GM23338 (cell line): ENCODE results near the gene ANKS1B. TPM values are rescaled to one million over a fixed set of nuclear protein-coding genes. Genes with fewer than 3 reads are reported as not detected.

Experiments
- ATAC-seq: fragments of 200-7000 bp; cut with Tn5 transposase; 3 replicates; pipeline ENCODE4 v1.9.1; 2020
- DNase-seq: peaks from one replicate; pipeline ENCODE4 v3.0.0-alpha.2; 2015; ENCODE audit warnings: low spot score
- H2AFZ ChIP-seq: fragments of 200-600 bp; sonication (generic); 2 replicates; pipeline ENCODE4 v1.8.0; 2016; ENCODE audit warnings: antibody characterized with exemption, mild to moderate bottlenecking, moderate library complexity
- H3F3A ChIP-seq: fragments of 200-600 bp; sonication (generic); replicated peaks from 2 replicates; pipeline ENCODE4 v1.8.0; 2017; ENCODE audit warnings: antibody characterized with exemption, mixed run types, low read depth
- H3K27ac ChIP-seq: fragments of 200-600 bp; sonication (generic); 2 replicates; pipeline ENCODE4 v1.6.1; 2016; ENCODE audit warnings: low read depth
- H3K27me3 ChIP-seq: fragments of 200-600 bp; sonication (generic); 2 replicates; pipeline ENCODE4 v1.8.0; 2016; ENCODE audit warnings: mild to moderate bottlenecking, mixed run types, moderate library complexity; ENCODE audit not compliant: insufficient read depth
- H3K36me3 ChIP-seq: fragments of 200-600 bp; sonication (generic); 2 replicates; pipeline ENCODE4 v1.8.0; 2016; ENCODE audit warnings: mild to moderate bottlenecking; ENCODE audit not compliant: insufficient read depth
- H3K4me1 ChIP-seq: fragments of 200-600 bp; sonication (generic); 2 replicates; pipeline ENCODE4 v1.8.0; 2016; ENCODE audit warnings: mild to moderate bottlenecking, moderate library complexity; ENCODE audit not compliant: insufficient read depth
- H3K4me2 ChIP-seq: fragments of 200-600 bp; sonication (generic); 2 replicates; pipeline ENCODE4 v1.7.1; 2017; ENCODE audit warnings: mixed run types
- H3K4me3 ChIP-seq: fragments of 200-600 bp; sonication (generic); 2 replicates; pipeline ENCODE4 v1.6.1; 2016; ENCODE audit warnings: mixed run types
- H3K79me2 ChIP-seq: fragments of 200-600 bp; sonication (generic); replicated peaks from 2 replicates; pipeline ENCODE4 v1.8.0; 2017; ENCODE audit warnings: mild to moderate bottlenecking; ENCODE audit not compliant: insufficient read depth
- H3K9me2 ChIP-seq: fragments of 200-600 bp; sonication (generic); 2 replicates; pipeline ENCODE4 v1.8.0; 2017; ENCODE audit not compliant: insufficient read depth
- H4K20me1 ChIP-seq: fragments of 200-600 bp; sonication (generic); replicated peaks from 2 replicates; pipeline ENCODE4 v1.8.0; 2017; ENCODE audit warnings: mild to moderate bottlenecking; ENCODE audit not compliant: insufficient read depth
- H3K27ac Mint-ChIP-seq: 2 replicates; pipeline ENCODE4 v1.8.0; 2020; ENCODE audit warnings: inconsistent platforms, mild to moderate bottlenecking, moderate library complexity, mixed read lengths
- H3K27me3 Mint-ChIP-seq: 3 replicates; pipeline ENCODE4 v1.8.0; 2022; ENCODE audit warnings: low read depth, mild to moderate bottlenecking, moderate library complexity, mixed read lengths, inconsistent platforms; ENCODE audit not compliant: insufficient read depth, poor library complexity
- H3K36me3 Mint-ChIP-seq: 3 replicates; pipeline ENCODE4 v1.8.0; 2021; ENCODE audit warnings: low read depth, mild to moderate bottlenecking, inconsistent platforms, moderate library complexity, mixed read lengths
- H3K4me1 Mint-ChIP-seq: 3 replicates; pipeline ENCODE4 v1.8.0; 2020; ENCODE audit warnings: mild to moderate bottlenecking, inconsistent platforms, mixed read lengths
- H3K4me3 Mint-ChIP-seq: 3 replicates; pipeline ENCODE4 v1.8.0; 2021; ENCODE audit warnings: moderate library complexity, mild to moderate bottlenecking, inconsistent platforms, mixed read lengths
- H3K9me3 Mint-ChIP-seq: 3 replicates; pipeline ENCODE4 v1.8.0; 2020; ENCODE audit warnings: moderate library complexity, mild to moderate bottlenecking, inconsistent platforms, mixed read lengths
- CREB1 ChIP-seq: fragments of 250-450 bp; sonication (Bioruptor Pico); IDR thresholded peaks from 2 replicates; pipeline ENCODE4 v1.5.0; 2020; ENCODE audit warnings: low read depth, mild to moderate bottlenecking, moderate library complexity
- CTCF ChIP-seq, 2 experiments: fragments of 200-600 bp in 1 of 2; sonication (generic) in 1 of 2; conservative IDR thresholded peaks; 2 replicates each; pipeline versions ENCODE4 v1.5.1 to v1.6.1; 2016 to 2017; ENCODE audit warnings: antibody characterized with exemption in 2 of 2, low read depth in 2 of 2, mild to moderate bottlenecking in 2 of 2, moderate library complexity in 1 of 2
- ETS1 ChIP-seq: IDR thresholded peaks from 2 replicates; pipeline ENCODE4 v1.6.1; 2016; ENCODE audit warnings: antibody characterized with exemption
- EZH2 ChIP-seq: fragments of 200-600 bp; sonication (generic); IDR thresholded peaks from one replicate; pipeline ENCODE4 v1.8.0; 2017; ENCODE audit warnings: antibody characterized with exemption, mild to moderate bottlenecking, low read depth; ENCODE audit not compliant: unreplicated experiment
- EZH2phosphoT487 ChIP-seq: fragments of 200-600 bp; sonication (generic); IDR thresholded peaks from one replicate; pipeline ENCODE4 v1.8.1; 2018; ENCODE audit warnings: antibody characterized with exemption; ENCODE audit not compliant: unreplicated experiment
- JUNB ChIP-seq: IDR thresholded peaks from one replicate; pipeline ENCODE4 v1.6.1; 2016; ENCODE audit warnings: antibody characterized with exemption; ENCODE audit not compliant: unreplicated experiment
- NANOG ChIP-seq: IDR thresholded peaks from 2 replicates; pipeline ENCODE4 v1.6.1; 2016; ENCODE audit warnings: antibody characterized with exemption, borderline replicate concordance
- POLR2AphosphoS5 ChIP-seq: IDR thresholded peaks from 2 replicates; pipeline ENCODE4 v1.6.1; 2016; ENCODE audit warnings: antibody characterized with exemption, low read depth
- REST ChIP-seq: IDR thresholded peaks from one replicate; pipeline ENCODE4 v1.6.1; 2018; ENCODE audit warnings: antibody characterized with exemption; ENCODE audit not compliant: unreplicated experiment
- STAT1 ChIP-seq: IDR thresholded peaks from one replicate; pipeline ENCODE4 v1.6.1; 2016; ENCODE audit warnings: antibody characterized with exemption; ENCODE audit not compliant: unreplicated experiment
- ZNF114 ChIP-seq: fragments of 250-450 bp; sonication (Bioruptor Pico); IDR thresholded peaks from 2 replicates; pipeline ENCODE4 v1.5.0; 2020; ENCODE audit warnings: mild to moderate bottlenecking, moderate library complexity
- ZNF331 ChIP-seq: fragments of 250-450 bp; sonication (Bioruptor Pico); IDR thresholded peaks from 2 replicates; pipeline ENCODE4 v1.5.0; 2020; ENCODE audit warnings: low read depth, mild to moderate bottlenecking, moderate library complexity
- polyA plus RNA-seq: library from polyadenylated mRNA; unstranded; fragments of >200 nt; fragmentation: Nextera tagmentation; extraction: Ambion mirVana; gene quantifications from 2 replicates; pipeline ENCODE4 v1.2.1, GENCODE V29; 2016
- total RNA-seq: library from RNA; depleted of rRNA; stranded (reverse); fragments of >200 nt; shearing (Covaris generic); gene quantifications from 2 replicates; pipeline ENCODE4 v1.2.3, GENCODE V29; 2014

ANKS1B gene
- total and polyA plus RNA-seq, 2 experiments from 2014 or later = 4.3 to 5.8 TPM

GRCh38 chr12:99039367-99040120 is 945.2 kb downstream of the ANKS1B start:
- Mint-ChIP-seq H3K27me3 (no peaks in the 10 kb centered on the region), H3K4me3 (no peak overlapping the region), H3K9me3 (no peaks in the 10 kb centered on the region), H3K36me3 (no peaks in the 10 kb centered on the region), H3K27ac (no peak overlapping the region), H3K4me1 (peaks cover 11% of the 10 kb centered on the region)
- H3K4me1 ChIP-seq = peaks cover 6% of the 10 kb centered on the region; the same call in 1 of the 2 replicates
- DNase-seq (no peak), ATAC-seq (no peak)
- H3K79me2 ChIP-seq = no peaks in the 10 kb centered on the region
- no peaks in the 10 kb centered on the region for H4K20me1 ChIP-seq
- H3K36me3 ChIP-seq = no peaks in the 10 kb centered on the region
- H3K9me2 ChIP-seq = no peaks in the 10 kb centered on the region
- TF ChIP-seq EZH2phosphoT487 (no peak), POLR2AphosphoS5 (no peak), STAT1 (no peak), NANOG (no peak), JUNB (no peak), CTCF (conservative IDR thresholded peaks at IDR 0.05; ENCODE audit: low read depth in 2 of 2) (no peak), EZH2 (no peak)
- H2AFZ ChIP-seq = no peak overlapping the region
- no peak overlapping the region for H3K4me3 ChIP-seq
- H3K4me2 ChIP-seq = no peak overlapping the region
- no peak overlapping the region for H3K27ac ChIP-seq
- H3F3A ChIP-seq = no peaks in the 10 kb centered on the region
- H3K27me3 ChIP-seq = no peaks in the 10 kb centered on the region

GRCh38 chr12:99036566-99036965 is 948.2 kb downstream of the ANKS1B start:
- Mint-ChIP-seq H3K4me3 (no peak overlapping the region), H3K27me3 (no peaks in the 10 kb centered on the region), H3K36me3 (peaks cover 5% of the 10 kb centered on the region), H3K9me3 (peaks cover 5% of the 10 kb centered on the region), H3K4me1 (no peaks in the 10 kb centered on the region; the same call in 2 of the 3 replicates), H3K27ac (no peak overlapping the region)
- no peaks in the 10 kb centered on the region for H3K4me1 ChIP-seq
- no peak overlapping the region for H3K4me2 ChIP-seq
- H3K27ac ChIP-seq = no peak overlapping the region
- H2AFZ ChIP-seq = no peak overlapping the region
- H3F3A ChIP-seq = no peaks in the 10 kb centered on the region
- no peaks in the 10 kb centered on the region for H3K27me3 ChIP-seq
- no peak for ATAC-seq
- H4K20me1 ChIP-seq = no peaks in the 10 kb centered on the region
- no peaks in the 10 kb centered on the region for H3K79me2 ChIP-seq
- DNase-seq = no peak
- no peaks in the 10 kb centered on the region for H3K9me2 ChIP-seq
- no peaks in the 10 kb centered on the region for H3K36me3 ChIP-seq
- no peak overlapping the region for H3K4me3 ChIP-seq
- TF ChIP-seq STAT1 = no peak
- no peak for TF ChIP-seq ETS1
- TF ChIP-seq EZH2phosphoT487 = no peak
- no peak for TF ChIP-seq ZNF331 (CRISPR knock-in tag)
- no peak for TF ChIP-seq REST
- no peak for TF ChIP-seq CREB1 (CRISPR knock-in tag)
- TF ChIP-seq ZNF114 (CRISPR knock-in tag) = no peak
- no peak for TF ChIP-seq EZH2
- no peak for TF ChIP-seq JUNB
- TF ChIP-seq CTCF (conservative IDR thresholded peaks at IDR 0.05; ENCODE audit: low read depth in 2 of 2) = no peak
- no peak for TF ChIP-seq NANOG
- TF ChIP-seq POLR2AphosphoS5 = no peak
